ENCODE data around the gene HARBI1.

DNA sequence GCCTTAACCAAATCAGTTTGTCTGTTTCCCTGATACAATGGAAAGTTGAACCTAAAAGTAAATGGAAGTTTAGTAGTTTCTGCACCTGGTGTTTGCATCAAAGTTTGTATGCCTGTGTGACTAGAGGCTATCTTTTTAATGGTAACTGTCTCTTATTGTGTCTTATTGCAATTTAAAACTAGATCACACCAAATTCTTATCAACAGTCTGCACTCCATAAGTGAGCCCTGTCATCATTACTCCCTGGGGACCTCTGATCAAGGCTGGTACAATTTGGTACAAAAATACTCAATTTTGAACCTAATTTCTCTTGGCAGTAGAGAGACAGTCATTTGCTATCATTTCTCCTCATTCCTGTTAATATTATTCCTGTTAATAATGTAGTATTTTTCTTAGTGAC is 45.3 kb upstream of the HARBI1 start:
- no peak for TF ChIP-seq POLR2A (IDR thresholded peaks at IDR 0.05)
- TF ChIP-seq, protein P1, sequence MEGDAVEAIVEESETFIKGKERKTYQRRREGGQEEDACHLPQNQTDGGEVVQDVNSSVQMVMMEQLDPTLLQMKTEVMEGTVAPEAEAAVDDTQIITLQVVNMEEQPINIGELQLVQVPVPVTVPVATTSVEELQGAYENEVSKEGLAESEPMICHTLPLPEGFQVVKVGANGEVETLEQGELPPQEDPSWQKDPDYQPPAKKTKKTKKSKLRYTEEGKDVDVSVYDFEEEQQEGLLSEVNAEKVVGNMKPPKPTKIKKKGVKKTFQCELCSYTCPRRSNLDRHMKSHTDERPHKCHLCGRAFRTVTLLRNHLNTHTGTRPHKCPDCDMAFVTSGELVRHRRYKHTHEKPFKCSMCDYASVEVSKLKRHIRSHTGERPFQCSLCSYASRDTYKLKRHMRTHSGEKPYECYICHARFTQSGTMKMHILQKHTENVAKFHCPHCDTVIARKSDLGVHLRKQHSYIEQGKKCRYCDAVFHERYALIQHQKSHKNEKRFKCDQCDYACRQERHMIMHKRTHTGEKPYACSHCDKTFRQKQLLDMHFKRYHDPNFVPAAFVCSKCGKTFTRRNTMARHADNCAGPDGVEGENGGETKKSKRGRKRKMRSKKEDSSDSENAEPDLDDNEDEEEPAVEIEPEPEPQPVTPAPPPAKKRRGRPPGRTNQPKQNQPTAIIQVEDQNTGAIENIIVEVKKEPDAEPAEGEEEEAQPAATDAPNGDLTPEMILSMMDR (IDR thresholded peaks at IDR 0.05) = no peak
- no peak for TF ChIP-seq EP300 (IDR thresholded peaks at IDR 0.05)
